ENCODE data around the gene MX1. TPM values are rescaled to one million over a fixed set of nuclear protein-coding genes. Genes with fewer than 3 reads are reported as not detected.
"Not testable (repeated sequence)": the region's sequence is repeated elsewhere in the genome, so short reads cannot be mapped to it uniquely, and the experiment has no call there.

The MX1 gene
- total RNA-seq, 1 donor from 2014 or later: 8.5 TPM

DNA sequence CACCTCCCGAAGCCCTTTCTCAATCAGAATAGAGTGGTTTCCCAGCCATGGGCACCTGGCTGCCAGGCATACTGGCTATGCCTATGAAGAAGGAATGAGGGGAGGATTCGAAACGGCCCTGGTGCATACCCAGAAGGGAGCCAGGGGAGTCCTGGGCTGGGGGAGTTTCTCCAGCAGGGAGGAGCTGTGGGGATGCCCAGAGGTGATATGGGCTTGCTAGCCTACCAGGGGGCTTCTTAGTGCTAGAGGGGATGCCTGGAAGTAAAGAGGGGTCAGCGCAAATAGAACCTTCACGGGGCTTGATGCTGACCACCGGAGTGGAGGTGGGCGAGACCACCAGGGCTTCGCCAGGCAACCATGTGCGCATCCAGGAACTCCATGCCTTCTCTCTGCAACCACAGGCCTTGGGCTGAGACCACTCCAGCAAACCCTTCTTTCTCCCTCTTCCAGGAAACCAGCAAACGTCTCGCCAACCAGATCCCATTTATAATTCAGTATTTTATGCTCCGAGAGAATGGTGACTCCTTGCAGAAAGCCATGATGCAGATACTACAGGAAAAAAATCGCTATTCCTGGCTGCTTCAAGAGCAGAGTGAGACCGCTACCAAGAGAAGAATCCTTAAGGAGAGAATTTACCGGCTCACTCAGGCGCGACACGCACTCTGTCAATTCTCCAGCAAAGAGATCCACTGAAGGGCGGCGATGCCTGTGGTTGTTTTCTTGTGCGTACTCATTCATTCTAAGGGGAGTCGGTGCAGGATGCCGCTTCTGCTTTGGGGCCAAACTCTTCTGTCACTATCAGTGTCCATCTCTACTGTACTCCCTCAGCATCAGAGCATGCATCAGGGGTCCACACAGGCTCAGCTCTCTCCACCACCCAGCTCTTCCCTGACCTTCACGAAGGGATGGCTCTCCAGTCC lies 18.2 kb upstream of the MX1 start:
- DNase-seq (ENCODE audit: low spot score): no peak
- no peak for ATAC-seq

DNA sequence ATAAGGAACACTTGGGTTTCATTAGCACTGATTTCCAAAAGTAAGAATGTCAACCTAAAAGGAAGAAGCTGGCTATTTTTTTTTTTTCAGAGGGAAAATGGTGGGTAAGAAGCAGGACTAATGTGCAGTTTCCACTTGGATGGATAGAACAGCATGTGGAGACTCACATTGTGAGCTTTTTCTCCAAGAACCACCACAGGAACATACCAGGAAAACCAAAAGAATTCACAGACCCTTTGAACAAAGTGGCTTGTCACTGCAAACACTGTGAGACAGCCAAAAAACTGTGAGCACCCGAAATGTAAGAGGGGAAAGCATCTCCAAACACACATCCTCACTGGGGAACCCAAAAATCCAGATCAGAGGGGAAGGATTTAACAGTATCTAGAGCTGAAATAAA lies 15.7 kb upstream of the MX1 start:
- no peak for ATAC-seq

GRCh38 chr21:41410767-41411448 lies 15.1 kb upstream of the MX1 start:
- ATAC-seq (no peak), DNase-seq (ENCODE audit: low spot score) (no peak)

More for the DNA sequence above, 15.7 kb upstream of the MX1 start:
- no peak for DNase-seq (ENCODE audit: low spot score)

DNA sequence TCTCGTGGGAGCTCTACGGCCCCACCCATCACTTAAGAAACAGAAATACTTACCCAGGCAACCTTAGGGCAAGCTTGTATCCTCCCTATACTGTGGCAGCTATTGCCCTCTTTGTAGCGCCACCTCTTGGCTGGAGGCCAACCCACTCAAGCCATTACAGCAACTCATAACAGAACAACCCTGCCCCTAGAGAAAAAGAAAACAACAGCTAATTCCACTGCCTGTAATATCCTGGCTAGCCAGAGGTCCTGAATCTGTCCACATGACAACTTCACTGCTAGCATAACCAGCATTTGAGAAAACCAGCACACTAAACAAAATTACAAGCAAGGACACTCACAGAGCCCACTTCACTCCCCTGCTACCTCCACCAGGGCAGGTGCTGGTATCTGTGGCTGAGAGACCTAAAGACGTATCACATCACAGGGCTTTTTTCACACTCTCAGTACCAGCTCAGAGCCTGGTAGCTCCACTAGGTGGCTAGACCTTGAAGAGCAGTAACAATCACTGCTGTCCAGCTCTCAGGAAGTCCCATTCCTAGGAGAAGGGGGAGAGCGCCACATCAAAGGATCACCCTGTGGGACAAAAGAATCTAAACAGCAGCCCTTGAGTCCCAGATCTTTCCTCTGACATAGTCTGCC lies 14.5 kb upstream of the MX1 start:
- peak; percentile 25 for ATAC-seq
- DNase-seq (ENCODE audit: low spot score): no peak

GRCh38 chr21:41417505-41417904 lies 8.5 kb upstream of the MX1 start:
- not testable (repeated sequence) for DNase-seq (ENCODE audit: low spot score); ATAC-seq

DNA sequence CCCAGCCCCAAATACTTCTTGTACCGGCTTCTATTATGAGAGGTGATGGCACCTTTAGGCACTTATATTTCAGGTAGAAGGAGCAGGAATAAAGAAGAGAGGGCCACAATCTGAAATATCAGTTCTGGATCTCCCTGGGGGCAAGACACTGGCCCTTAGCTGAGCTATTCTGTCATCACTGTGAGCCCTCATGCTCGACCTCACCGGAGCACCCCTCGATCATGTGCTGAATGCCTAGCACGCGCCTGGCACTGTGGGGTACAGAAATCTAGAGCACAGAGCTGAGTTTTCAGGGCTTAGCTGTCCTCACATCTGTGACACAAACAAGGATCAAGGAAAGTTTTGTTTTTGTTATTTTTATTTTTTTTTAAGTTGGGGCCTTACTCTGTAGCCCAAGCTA lies 7.6 kb upstream of the MX1 start:
- ATAC-seq: no peak
- DNase-seq (ENCODE audit: low spot score): no peak

GRCh38 chr21:41418956-41419680 lies 6.9 kb upstream of the MX1 start:
- ATAC-seq: no peak

DNA sequence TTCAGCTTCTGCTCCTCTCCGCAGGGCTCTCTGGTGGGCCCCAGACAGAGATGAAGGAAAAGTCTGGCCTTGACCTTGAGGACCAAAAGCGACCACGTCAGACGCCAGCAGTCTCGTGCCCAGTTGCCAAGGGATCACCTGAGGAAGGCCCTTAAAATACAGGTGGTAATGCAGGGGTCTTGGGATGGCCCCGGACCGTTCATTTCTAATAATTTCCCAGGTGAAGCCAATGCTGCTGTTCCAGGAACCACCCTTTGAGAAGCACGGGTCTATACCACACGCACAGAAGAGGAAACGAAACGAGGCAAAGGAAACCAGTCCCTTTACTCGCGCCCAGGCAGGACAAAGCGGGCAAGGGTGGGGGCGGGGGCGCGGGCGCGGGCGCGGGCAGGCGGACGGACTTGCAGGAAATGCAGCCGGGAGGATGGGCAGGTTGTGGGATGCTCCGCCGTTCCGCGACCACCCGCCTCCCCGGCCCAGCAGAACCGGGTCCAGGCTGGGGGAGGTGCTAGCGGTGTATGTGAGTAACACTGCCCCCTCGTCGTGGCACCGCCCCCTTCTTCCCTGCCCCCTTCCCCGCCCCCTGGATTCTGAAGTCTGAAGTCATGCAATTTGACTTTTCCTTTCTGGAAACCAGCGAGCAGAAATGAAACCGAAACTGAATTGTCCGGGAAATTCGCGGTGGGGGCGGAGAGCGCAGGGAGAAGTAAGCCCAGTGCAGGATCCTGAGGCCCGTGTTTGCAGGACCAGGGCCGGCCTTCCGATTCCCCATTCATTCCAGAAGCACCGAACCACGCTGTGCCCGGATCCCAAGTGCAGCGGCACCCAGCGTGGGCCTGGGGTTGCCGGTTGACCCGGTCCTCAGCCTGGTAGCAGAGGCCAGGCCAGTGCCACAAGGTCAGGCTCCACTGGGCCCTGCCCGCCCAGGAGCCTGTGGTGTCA lies 5.8 kb upstream of the MX1 start:
- peak; percentile 87 for ATAC-seq

More at GRCh38 chr21:41418956-41419680, 6.9 kb upstream of the MX1 start:
- no peak for DNase-seq (ENCODE audit: low spot score)

DNA sequence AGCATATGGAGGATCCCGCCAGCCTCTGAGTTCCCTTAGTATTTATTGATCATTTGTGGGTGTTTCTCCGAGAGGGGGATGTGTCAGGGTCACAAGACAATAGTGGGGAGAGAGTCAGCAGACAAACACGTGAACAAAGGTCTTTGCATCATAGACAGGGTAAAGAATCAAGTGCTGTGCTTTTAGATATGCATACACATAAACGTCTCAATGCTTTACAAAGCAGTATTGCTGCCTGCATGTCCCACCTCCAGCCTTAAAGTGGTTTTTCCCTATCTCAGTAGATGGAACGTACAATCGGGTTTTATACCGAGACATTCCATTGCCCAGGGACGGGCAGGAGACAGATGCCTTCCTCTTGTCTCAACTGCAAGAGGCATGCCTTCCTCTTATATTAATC lies 5.0 kb upstream of the MX1 start:
- not testable (repeated sequence) for DNase-seq (ENCODE audit: low spot score); ATAC-seq

More for the DNA sequence above, 5.8 kb upstream of the MX1 start:
- peak; percentile 88 for DNase-seq (ENCODE audit: low spot score)

DNA sequence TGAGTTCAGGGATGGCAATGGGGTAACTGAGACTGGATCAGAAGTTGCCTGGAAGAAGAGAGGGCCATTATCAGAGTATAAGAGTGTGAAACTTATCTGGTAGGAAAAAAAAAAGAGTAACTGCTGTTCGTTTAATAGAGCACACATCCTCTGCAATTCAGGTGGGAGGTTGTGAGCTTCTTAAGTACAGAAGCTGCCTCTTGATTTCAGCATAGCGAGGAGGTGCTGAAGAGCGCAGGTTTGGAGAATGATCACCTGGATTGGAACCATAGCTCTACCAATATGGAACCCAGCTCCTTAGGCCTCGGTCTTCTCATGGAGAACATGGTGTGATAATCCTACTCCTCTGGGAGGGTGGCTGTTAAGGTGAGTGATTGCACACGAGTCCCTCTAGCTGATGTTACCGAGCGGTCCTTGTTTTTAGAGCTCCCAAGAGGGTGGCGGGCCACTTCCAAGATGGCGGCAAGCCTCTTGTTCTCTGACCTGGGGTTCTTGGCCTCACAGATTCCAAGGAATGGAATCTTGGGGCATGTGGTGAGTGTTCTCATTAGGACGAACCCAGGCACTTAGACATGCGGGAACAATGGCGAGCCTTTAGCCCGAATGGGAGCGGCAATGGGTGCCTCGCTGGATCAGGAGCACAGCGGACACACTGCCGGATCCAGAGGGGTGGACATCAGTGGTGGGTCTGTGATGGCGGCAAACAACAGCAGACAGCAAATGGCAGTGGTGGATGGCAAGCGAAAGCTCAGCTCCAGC lies 3.3 kb upstream of the MX1 start:
- no peak for ATAC-seq

DNA sequence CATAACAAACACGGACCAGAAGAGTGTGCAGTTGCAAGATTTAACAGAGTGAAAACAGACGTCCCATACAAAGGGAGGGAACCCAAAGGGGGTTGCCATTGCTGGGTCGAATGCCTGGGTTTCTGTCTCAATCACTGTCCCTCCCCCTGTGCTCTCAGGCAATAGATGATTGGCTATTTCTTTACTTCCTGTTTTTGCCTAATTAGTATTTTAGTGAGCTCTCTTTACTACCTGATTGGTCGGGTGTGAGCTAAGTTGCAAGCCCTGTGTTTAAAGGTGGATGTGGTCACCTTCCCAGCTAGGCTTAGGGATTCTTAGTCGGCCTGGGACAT lies 2.8 kb upstream of the MX1 start:
- not testable (repeated sequence) for DNase-seq (ENCODE audit: low spot score)

More for the DNA sequence above, 3.3 kb upstream of the MX1 start:
- no peak for DNase-seq (ENCODE audit: low spot score)

DNA sequence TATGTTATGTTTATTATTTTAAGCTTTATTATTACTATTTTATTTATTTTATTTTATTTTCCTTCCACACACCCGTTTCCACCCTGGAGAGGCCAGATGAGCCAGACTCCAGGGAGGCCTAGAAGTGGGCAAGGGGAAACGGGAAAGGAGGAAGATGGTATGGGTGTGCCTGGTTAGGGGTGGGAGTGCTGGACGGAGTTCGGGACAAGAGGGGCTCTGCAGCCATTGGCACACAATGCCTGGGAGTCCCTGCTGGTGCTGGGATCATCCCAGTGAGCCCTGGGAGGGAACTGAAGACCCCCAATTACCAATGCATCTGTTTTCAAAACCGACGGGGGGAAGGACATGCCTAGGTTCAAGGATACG lies 468 bp upstream of the MX1 start:
- DNase-seq (ENCODE audit: low spot score) (no peak), ATAC-seq (no peak)

More for the DNA sequence above, 2.8 kb upstream of the MX1 start:
- ATAC-seq: not testable (repeated sequence)

DNA sequence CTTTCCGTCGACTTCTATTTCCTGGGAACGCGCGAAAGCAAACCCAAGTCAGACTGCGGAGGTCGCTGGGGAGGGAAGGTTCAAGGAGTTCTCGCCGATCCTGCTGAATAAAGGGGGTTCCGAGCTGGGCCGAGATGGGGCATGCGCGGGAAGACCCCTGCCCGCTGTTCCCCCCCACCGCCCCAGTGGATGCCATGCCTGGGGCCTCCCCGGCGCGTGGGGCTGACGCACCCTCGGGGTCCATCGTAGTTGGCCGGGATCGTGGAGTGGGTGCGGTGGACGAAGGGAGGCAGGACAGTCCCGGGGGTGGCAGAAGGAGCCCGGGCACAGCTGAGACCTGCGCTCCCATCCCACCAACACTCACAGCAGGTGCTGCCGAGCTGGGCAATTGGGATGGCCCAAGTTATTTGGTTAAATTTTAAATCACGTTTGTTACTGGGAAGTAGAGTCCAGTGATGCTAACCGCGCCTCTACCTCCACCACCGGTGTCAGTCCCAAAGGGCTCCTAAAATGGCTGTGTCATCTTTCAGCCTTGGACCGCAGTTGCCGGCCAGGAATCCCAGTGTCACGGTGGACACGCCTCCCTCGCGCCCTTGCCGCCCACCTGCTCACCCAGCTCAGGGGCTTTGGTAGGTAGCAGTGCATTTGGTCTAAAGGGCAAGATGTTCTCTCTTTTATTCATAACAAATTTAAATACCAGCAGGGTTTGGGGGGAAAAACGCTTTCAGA lies 801 bp downstream of the MX1 start:
- ATAC-seq: peak; percentile 29
- DNase-seq (ENCODE audit: low spot score): no peak

DNA sequence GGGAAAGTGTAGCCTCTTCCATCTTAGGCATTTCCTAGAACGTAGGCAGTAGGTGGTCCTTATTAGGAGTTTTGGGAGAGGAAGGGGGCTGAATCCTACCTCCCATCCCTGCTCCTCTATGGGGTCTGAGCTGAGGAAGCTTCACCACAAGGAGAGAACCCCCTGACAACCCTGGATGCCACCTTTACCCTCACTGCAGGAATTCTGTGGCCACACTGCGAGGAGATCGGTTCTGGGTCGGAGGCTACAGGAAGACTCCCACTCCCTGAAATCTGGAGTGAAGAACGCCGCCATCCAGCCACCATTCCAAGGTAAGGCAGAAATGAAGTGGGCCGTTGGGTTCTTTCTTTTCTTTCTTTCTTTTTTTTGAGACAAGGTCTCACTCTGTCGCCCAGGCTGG lies 1.5 kb downstream of the MX1 start:
- ATAC-seq (no peak), DNase-seq (ENCODE audit: low spot score) (no peak)

GRCh38 chr21:41428311-41428710 lies 2.3 kb downstream of the MX1 start:
- ATAC-seq (no peak), DNase-seq (ENCODE audit: low spot score) (no peak)

DNA sequence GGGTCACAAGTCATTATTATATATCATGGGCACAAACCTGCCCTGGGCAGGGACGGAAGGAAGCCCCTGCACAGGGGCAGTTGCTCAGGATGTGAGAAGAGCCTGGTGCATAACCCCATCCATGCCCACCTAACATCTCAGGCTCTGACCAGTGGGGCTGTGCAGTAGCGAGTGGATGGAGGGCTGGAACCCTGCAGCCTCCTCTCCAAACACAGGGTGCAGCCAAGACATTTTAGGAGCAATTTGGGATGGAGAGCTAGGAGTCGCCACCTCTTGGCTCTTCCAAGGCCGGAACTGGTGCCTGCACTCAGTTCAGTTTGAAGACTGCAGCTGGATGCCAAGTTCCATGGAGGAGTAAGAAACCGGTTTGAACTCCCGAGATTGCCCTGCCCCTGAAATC lies 2.8 kb downstream of the MX1 start:
- ATAC-seq (no peak), DNase-seq (ENCODE audit: low spot score) (no peak)

DNA sequence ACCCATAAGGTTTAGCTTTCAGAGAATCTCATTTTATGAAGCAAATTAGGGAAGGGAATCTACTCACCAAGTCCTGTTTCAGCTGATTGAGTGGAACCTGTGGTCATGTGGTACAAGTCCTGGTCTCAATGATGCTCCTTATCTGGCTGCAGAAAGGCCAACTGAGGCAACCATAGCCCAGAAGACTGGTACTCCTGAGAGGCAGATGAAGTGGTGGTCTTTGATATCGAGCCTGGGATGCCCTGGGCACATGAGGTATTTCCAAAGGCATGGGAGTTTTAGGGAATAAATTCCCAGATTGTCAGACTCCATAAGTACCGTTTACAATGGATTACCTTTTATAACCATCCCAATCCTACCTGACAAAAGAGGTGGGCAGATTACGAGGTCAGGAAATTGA lies 3.3 kb downstream of the MX1 start:
- DNase-seq (ENCODE audit: low spot score): no peak
- ATAC-seq: no peak

GRCh38 chr21:41429925-41430491 lies 4.0 kb downstream of the MX1 start:
- DNase-seq (ENCODE audit: low spot score) (no peak), ATAC-seq (no peak)

Data from left lobe of liver (tissue), 2 donors.